ENCODE data around the gene HOXB5.

The HOXB5 gene

DNA sequence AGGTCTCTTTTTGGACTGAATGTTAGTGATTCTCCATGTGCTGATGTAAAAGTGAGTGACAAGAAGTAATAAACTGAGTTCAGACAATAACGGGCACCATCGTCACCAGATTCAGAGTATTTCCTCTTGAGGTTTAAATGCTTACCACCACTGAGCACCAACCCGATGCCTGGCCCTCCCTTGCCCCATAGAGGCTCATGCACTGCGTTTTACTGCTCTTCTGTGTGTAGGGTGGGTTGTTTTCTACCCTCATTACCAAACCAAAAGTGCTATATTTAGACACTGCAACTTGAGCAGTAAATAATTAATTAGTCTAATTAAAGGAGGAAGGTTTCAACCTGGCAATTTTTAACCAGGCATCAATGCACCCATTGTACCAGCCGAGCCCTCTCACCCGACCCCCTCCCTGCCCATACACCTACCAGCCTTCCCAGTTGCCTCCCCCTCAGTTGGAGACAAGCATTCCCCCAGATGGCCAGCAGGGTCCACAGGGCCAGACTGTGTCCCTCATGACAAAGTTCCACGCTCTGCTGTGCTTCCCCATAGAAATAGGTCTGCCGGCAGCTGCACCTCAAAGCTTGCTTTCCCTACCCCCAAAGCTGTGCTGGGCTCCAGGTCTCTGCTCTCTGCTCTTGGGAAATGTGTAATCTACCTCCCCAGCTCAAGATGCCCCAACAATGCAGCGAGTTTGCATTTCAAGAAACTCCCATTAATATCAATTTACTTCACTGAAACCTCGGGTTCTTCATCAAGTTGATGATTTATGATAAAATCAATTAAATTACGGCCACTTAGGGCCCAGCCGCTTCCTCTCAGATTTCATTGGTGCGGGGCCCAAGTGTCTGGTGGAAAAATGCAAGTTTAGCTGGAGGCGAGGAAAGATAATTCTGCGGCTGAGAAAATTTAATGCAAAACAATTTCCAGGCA lies 31.4 kb downstream of the HOXB5 start:
- no peaks in the 10 kb centered on the region for H3K9me3 ChIP-seq (ENCODE audit: control insufficient read depth in 2 of 2, low read length in 2 of 2)
- peaks cover 0 to 2% of the 10 kb centered on the region in 2 donors for H3K36me3 ChIP-seq (ENCODE audit: control insufficient read depth in 2 of 2, insufficient read depth in 2 of 2, low read length in 2 of 2)
- peaks cover 89% of the 10 kb centered on the region for H3K4me1 ChIP-seq (ENCODE audit: control insufficient read depth, insufficient read depth, low read length)
- no peaks in the 10 kb centered on the region for H3K27me3 ChIP-seq (ENCODE audit: control insufficient read depth in 1 of 2, insufficient read depth in 2 of 2, low read length in 2 of 2)
- peak overlapping the region; percentile 7 to 77 for H3K4me3 ChIP-seq (ENCODE audit: low read length in 2 of 2)
- no peak overlapping the region for H3K9ac ChIP-seq (ENCODE audit: low read length in 2 of 2)
- H3K27ac ChIP-seq (ENCODE audit: low read length) = peak overlapping the region; percentile 66

DNA sequence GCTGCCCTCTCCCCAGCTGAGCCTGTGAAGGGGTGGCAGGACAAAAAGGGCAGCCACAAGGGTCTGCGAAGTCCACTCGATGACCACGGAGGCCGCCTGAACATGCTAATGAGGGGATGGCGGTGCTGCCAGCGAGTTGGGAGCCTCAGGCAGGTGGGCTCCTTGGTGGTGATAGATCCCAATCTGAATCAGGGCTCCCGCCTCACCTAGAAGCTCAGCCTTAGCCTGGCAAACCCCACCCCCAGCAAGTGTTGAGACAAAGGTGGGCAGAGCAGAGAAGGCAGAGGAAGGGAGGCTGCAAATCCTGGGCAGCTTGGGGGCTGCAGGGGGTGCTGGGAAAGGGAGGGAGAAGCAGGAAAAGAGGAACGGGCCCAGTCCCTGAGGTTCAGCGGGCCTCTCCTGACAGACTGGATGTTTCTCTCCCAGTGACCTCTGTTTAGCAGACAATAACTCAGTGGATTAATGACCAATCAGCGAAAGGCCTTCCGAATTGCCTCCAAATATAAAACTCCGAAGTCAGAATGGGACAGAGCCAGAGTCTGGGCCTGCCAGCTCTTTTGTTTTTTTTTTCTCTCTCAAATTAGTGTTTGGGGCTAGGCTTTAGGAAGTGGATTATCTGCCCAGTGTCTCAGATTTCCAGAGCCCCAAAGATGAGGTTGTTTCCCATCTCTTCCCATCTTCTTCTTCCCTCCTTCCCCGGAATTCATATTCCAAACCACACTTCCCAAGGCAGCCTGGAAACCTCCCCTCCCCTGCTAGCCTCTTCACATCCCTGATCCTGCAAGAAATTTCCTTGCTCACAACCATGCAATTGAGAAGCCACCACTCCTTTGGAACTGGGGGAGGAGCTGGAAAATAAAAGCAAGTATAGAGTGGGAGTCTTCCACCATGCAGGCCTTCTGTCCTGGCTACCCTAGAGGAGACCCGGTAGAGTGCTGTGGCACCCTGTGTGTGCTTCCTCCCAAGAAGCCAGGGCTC lies 33.5 kb downstream of the HOXB5 start:
- H3K4me1 ChIP-seq (ENCODE audit: control insufficient read depth, insufficient read depth, low read length) = peaks cover 86% of the 10 kb centered on the region
- H3K9ac ChIP-seq (ENCODE audit: low read length in 2 of 2) = peak overlapping the region; percentile 27 to 36
- peak overlapping the region; percentile 13 to 75 for H3K4me3 ChIP-seq (ENCODE audit: low read length in 2 of 2)

DNA sequence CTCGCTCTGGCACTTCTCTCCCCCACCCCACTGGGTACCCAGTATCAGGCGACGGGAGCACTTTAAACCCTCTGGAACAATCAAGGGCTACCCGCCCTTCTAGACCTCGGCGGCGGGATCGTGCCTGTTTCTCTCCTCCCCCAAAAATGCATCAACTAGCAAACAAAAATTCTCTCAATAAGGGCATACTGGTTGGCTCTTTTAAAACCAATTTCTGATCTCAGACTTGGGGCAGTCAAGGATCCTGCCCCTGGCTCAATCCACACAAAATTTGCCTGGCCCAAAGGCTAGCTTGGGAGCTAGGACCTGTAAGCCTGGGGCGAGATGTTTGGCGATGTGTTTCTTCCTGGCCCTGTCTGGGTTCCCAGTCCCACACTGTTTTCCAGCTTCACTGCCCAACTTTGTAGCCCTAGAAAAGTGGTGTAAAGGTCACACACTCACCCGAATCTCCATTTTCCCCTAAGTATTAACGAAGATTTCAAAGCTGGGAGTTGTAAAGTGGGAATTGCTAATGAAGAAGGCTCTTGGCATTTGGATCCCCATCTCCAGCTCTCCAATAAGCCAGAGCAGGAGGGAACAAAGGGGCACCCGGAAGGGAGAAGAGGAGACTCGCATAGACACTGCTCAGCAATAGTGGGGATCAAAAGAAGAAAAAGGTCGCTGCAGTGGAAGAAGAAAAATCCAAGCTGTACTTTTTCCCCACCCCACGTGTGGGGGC lies 34.3 kb downstream of the HOXB5 start:
- H3K4me1 ChIP-seq (ENCODE audit: control insufficient read depth, insufficient read depth, low read length) = peaks cover 87% of the 10 kb centered on the region
- H3K27me3 ChIP-seq (ENCODE audit: control insufficient read depth in 1 of 2, insufficient read depth in 2 of 2, low read length in 2 of 2) = no peaks in the 10 kb centered on the region
- no peaks in the 10 kb centered on the region for H3K9me3 ChIP-seq (ENCODE audit: control insufficient read depth in 2 of 2, low read length in 2 of 2)
- H3K9ac ChIP-seq (ENCODE audit: low read length in 2 of 2) = peak overlapping the region; percentile 27 to 58
- peaks cover 0 to 2% of the 10 kb centered on the region in 2 donors for H3K36me3 ChIP-seq (ENCODE audit: control insufficient read depth in 2 of 2, insufficient read depth in 2 of 2, low read length in 2 of 2)
- H3K4me3 ChIP-seq (ENCODE audit: low read length in 2 of 2) = peak overlapping the region in 1 of 2 donors; percentile 75
- peak overlapping the region; percentile 96 for H3K27ac ChIP-seq (ENCODE audit: low read length)

More for the DNA sequence above, 33.5 kb downstream of the HOXB5 start:
- Histone ChIP-seq H3K27me3 (ENCODE audit: control insufficient read depth in 1 of 2, insufficient read depth in 2 of 2, low read length in 2 of 2) (no peaks in the 10 kb centered on the region), H3K36me3 (ENCODE audit: control insufficient read depth in 2 of 2, insufficient read depth in 2 of 2, low read length in 2 of 2) (peaks cover 0 to 2% of the 10 kb centered on the region in 2 donors), H3K9me3 (ENCODE audit: control insufficient read depth in 2 of 2, low read length in 2 of 2) (no peaks in the 10 kb centered on the region), H3K27ac (ENCODE audit: low read length) (peak overlapping the region; percentile 96)

DNA sequence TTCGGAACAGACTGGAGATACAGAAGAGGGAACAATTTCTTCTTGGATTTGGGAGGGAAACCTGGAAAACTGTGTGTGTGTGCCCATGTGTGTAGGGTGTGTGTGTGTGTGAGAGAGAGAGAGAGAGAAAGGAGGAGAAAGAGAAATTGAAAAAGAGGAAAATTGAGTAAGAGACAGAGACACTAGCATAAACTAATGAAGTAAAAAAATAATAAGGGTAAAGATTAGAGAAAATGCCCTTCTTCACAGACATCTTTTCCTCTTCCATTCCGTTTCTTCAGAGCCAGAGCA lies 34.8 kb downstream of the HOXB5 start:
- H3K27me3 ChIP-seq (ENCODE audit: control insufficient read depth in 1 of 2, insufficient read depth in 2 of 2, low read length in 2 of 2) = no peaks in the 10 kb centered on the region
- peaks cover 88% of the 10 kb centered on the region for H3K4me1 ChIP-seq (ENCODE audit: control insufficient read depth, insufficient read depth, low read length)
- peak overlapping the region; percentile 35 to 75 for H3K4me3 ChIP-seq (ENCODE audit: low read length in 2 of 2)
- no peaks in the 10 kb centered on the region for H3K9me3 ChIP-seq (ENCODE audit: control insufficient read depth in 2 of 2, low read length in 2 of 2)
- H3K9ac ChIP-seq (ENCODE audit: low read length in 2 of 2) = peak overlapping the region; percentile 33 to 58
- H3K36me3 ChIP-seq (ENCODE audit: control insufficient read depth in 2 of 2, insufficient read depth in 2 of 2, low read length in 2 of 2) = peaks cover 0 to 2% of the 10 kb centered on the region in 2 donors
- peak overlapping the region; percentile 96 for H3K27ac ChIP-seq (ENCODE audit: low read length)

DNA sequence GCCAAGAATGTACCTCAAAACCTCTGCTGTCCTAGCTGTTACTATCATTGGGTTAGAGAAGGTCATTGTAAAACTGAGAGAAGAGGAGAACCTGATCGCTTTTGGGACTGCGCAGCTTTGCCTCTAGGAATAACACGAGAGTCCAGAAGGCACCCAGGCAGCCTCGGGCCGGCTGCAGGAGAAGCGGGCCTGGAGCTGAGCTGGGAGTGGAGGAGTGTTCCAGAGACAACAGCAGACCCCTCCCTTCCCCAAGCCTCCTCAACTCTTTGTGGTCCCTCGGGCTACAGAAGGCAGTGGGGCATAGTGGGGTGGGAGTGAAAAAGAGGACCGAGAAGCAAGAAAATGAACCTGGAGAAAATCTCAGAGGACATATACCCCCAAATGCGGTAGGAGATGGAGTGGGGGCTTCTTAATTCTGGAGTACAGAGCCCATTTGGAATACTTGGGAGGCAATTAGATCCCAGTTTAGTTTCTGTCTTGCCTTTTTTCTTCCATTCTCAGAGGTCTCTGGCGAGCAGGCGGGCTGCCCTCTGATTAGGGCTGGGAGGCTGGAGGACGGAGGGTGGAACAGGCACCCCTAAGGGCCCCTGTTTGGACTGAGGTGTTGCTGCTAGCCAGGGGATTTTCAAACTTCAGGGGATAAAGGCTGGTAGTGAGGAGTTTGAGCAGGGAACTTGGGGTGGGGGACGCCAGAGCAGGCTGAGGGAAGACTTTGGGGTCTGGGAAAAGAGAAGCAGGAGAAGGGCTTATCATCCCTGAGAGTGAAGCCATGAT lies 35.3 kb downstream of the HOXB5 start:
- Histone ChIP-seq H3K27ac (ENCODE audit: low read length) (peak overlapping the region; percentile 96), H3K4me1 (ENCODE audit: control insufficient read depth, insufficient read depth, low read length) (peaks cover 84% of the 10 kb centered on the region), H3K9me3 (ENCODE audit: control insufficient read depth in 2 of 2, low read length in 2 of 2) (no peaks in the 10 kb centered on the region), H3K27me3 (ENCODE audit: control insufficient read depth in 1 of 2, insufficient read depth in 2 of 2, low read length in 2 of 2) (no peaks in the 10 kb centered on the region), H3K36me3 (ENCODE audit: control insufficient read depth in 2 of 2, insufficient read depth in 2 of 2, low read length in 2 of 2) (peaks cover 0 to 2% of the 10 kb centered on the region in 2 donors), H3K4me3 (ENCODE audit: low read length in 2 of 2) (peak overlapping the region; percentile 35 to 75), H3K9ac (ENCODE audit: low read length in 2 of 2) (peak overlapping the region; percentile 33 to 58)

DNA sequence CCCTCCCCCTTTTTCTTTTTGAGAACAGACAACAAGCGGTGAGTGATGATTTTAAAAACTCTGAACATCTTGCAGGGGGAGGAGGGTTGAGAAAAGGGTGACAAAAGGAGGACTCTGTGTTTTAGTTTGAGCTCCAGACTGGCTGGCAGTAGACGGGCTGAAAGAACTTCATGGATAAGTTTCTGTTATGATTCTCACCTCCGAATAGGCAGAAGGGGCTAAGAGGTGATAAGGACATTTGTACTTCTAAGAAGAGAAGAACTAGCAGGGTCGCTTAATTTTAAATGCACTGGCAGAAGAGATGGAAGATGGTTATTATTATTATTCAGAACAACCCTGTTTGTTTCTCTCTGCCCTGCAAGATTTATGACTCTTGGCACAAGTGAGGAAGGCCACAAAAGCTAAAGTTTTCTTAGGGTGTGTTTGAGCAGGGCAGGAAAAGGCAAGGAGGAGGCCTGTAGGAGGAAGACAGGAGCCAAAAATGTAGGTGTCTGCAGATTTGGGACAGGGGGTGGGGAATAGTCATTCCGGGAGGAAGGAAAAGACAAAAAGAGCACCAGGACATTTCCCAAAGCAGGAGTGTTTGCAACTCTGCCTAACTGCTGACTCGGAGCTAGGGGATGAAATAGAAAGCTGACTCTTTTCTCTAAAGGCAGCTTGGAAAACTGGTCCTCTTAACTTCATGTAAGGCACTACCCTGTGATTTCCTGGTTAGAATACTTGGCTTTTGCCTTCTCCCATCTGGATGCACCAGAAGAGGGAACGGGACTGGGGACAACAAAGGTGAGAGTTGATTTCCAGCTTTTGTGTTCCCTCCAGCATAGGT lies 36.8 kb downstream of the HOXB5 start:
- Histone ChIP-seq H3K27ac (ENCODE audit: low read length) (peak overlapping the region; percentile 96), H3K36me3 (ENCODE audit: control insufficient read depth in 2 of 2, insufficient read depth in 2 of 2, low read length in 2 of 2) (peaks cover 0 to 2% of the 10 kb centered on the region in 2 donors), H3K9ac (ENCODE audit: low read length in 2 of 2) (peak overlapping the region; percentile 42 to 66), H3K9me3 (ENCODE audit: control insufficient read depth in 2 of 2, low read length in 2 of 2) (no peaks in the 10 kb centered on the region), H3K4me1 (ENCODE audit: control insufficient read depth, insufficient read depth, low read length) (peaks cover 81% of the 10 kb centered on the region), H3K27me3 (ENCODE audit: control insufficient read depth in 1 of 2, insufficient read depth in 2 of 2, low read length in 2 of 2) (no peaks in the 10 kb centered on the region), H3K4me3 (ENCODE audit: low read length in 2 of 2) (peak overlapping the region; percentile 40 to 75)

DNA sequence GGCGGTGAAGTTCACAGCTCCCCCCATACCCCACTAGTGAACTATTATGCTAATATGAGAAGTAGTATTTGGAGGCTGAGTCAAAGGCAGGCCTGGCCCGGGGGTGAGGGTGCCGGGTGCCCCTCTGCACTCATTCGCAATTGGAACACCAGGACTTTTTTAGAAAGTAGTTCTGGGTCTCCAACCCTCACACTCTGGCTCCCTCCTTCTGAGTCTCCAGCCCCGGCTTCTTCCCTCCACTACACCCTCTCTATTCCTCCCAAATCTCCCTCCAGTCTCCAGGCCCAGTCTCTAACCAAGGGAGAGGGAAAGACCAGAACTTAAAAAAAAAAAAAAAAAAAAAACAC lies 37.4 kb downstream of the HOXB5 start:
- Histone ChIP-seq H3K27me3 (ENCODE audit: control insufficient read depth in 1 of 2, insufficient read depth in 2 of 2, low read length in 2 of 2) (no peaks in the 10 kb centered on the region), H3K9ac (ENCODE audit: low read length in 2 of 2) (peak overlapping the region; percentile 43 to 66), H3K27ac (ENCODE audit: low read length) (peak overlapping the region; percentile 96), H3K4me1 (ENCODE audit: control insufficient read depth, insufficient read depth, low read length) (peaks cover 79% of the 10 kb centered on the region), H3K4me3 (ENCODE audit: low read length in 2 of 2) (peak overlapping the region; percentile 21 to 75), H3K9me3 (ENCODE audit: control insufficient read depth in 2 of 2, low read length in 2 of 2) (no peaks in the 10 kb centered on the region), H3K36me3 (ENCODE audit: control insufficient read depth in 2 of 2, insufficient read depth in 2 of 2, low read length in 2 of 2) (no peaks in the 10 kb centered on the region)

DNA sequence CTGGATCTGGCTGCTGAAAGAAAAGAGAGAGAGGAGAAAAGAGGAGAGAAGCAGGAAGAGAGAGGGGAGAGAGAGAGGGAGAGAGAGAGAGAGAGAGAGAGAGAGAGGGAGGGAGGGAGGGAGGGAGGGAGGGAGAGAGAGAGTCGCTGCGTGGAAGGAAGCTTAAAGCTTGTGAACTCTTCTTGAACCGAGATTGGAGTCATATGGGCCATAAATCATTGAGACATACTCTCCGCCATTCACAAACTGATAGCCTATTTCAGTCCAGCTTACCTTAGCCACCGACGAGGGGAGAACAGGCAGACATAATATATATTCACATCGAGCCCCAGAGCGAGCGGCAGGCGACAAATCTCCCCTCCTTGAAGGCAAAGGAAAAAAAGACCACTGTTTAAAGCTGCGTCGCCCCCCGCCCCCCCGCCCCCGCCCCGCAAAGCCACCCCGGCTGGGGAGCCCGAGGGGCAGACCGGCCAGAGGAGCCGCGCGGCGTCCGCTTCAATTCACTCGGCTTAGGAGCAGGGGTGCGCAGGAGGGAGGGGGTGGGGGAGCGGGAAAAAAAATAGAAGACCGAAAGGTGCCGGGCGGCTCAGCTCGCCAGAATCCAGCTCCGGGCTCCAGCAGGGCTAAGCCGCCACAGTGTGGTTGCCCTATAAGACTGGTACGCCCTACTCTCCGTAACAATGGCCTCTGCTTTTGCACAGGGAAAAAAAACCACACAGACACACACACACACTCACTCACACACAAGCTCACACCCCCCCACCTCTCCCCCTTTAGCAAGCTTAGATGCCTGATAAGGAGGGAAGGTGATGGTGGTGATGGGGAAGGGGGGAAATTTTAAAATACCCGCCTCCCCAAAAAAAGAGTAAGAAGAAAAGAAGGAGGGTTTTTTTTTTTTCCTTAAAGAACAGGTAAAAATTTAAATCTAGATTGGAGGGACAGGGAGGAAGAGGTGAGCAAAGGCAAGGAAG lies 38.0 kb downstream of the HOXB5 start:
- peak overlapping the region; percentile 96 for H3K27ac ChIP-seq (ENCODE audit: low read length)
- H3K36me3 ChIP-seq (ENCODE audit: control insufficient read depth in 2 of 2, insufficient read depth in 2 of 2, low read length in 2 of 2) = no peaks in the 10 kb centered on the region
- H3K9ac ChIP-seq (ENCODE audit: low read length in 2 of 2) = peak overlapping the region; percentile 84 to 87
- H3K9me3 ChIP-seq (ENCODE audit: control insufficient read depth in 2 of 2, low read length in 2 of 2) = no peaks in the 10 kb centered on the region
- H3K27me3 ChIP-seq (ENCODE audit: control insufficient read depth in 1 of 2, insufficient read depth in 2 of 2, low read length in 2 of 2) = no peaks in the 10 kb centered on the region
- peak overlapping the region; percentile 65 to 75 for H3K4me3 ChIP-seq (ENCODE audit: low read length in 2 of 2)
- peaks cover 78% of the 10 kb centered on the region for H3K4me1 ChIP-seq (ENCODE audit: control insufficient read depth, insufficient read depth, low read length)

All from stomach smooth muscle (tissue), 2 donors.